Smooth muscle cell of the brain vasculature (primary cell): ENCODE results near the gene RANBP3.

Experiments used
- DNase-seq: peaks from one replicate; pipeline ENCODE4 v3.0.0-alpha.2; 2012; ENCODE audit warnings: low read depth, low spot score

The RANBP3 gene

GRCh38 chr19:5929625-5930024, 48.3 kb downstream of the RANBP3 start:
- DNase-seq, result no peak

GRCh38 chr19:5929179-5929578, 48.8 kb downstream of the RANBP3 start:
- DNase-seq, result no peak

- no peak for DNase-seq
These were observed 50.5 kb downstream of the RANBP3 start for GRCh38 chr19:5927441-5927821.

- DNase-seq, result no peak
These were observed 51.1 kb downstream of the RANBP3 start for GRCh38 chr19:5926641-5927440.

GRCh38 chr19:5925830-5926427, 52.0 kb downstream of the RANBP3 start:
- no peak for DNase-seq

- no peak for DNase-seq
These were observed 54.6 kb downstream of the RANBP3 start for GRCh38 chr19:5923356-5923755.

GRCh38 chr19:5922161-5922545, 55.8 kb downstream of the RANBP3 start:
- no peak for DNase-seq

- no peak for DNase-seq
These were observed 56.3 kb downstream of the RANBP3 start for GRCh38 chr19:5921516-5922160.

- DNase-seq, result no peak
These were observed 59.4 kb downstream of the RANBP3 start for GRCh38 chr19:5918463-5919079.

- DNase-seq, result no peak
These were observed 60.4 kb downstream of the RANBP3 start for GRCh38 chr19:5917431-5918107.

GRCh38 chr19:5916181-5916708, 61.7 kb downstream of the RANBP3 start:
- DNase-seq, result no peak

- DNase-seq, result no peak
These were observed 62.2 kb downstream of the RANBP3 start for GRCh38 chr19:5915782-5916165.

- no peak for DNase-seq
These were observed 62.8 kb downstream of the RANBP3 start for GRCh38 chr19:5914946-5915781.

- DNase-seq, result no peak
These were observed 63.6 kb downstream of the RANBP3 start for GRCh38 chr19:5914358-5914774.

- DNase-seq, result no peak
These were observed 64.1 kb downstream of the RANBP3 start, which contains the start of gene CAPS for GRCh38 chr19:5913739-5914357. Gene CAPS (plus strand): TSS chr19:5914254. CDS start chr19:5914407, 153 bp downstream.

- DNase-seq, result no peak
These were observed 66.6 kb downstream of the RANBP3 start for GRCh38 chr19:5911366-5911765.

GRCh38 chr19:5910638-5910907, 67.4 kb downstream of the RANBP3 start:
- no peak for DNase-seq

GRCh38 chr19:5908773-5909442, 69.0 kb downstream of the RANBP3 start:
- no peak for DNase-seq

- DNase-seq, result no peak
These were observed 70.7 kb downstream of the RANBP3 start for GRCh38 chr19:5907241-5907640.
